ENCODE results near the gene SNTG2. TPM values are rescaled to one million over a fixed set of nuclear protein-coding genes. Genes with fewer than 3 reads are reported as not detected.

SNTG2 gene
- total RNA-seq, 4 donors from 2014 or later, result 3.3 to 7.4 (median 4.5) TPM

DNA sequence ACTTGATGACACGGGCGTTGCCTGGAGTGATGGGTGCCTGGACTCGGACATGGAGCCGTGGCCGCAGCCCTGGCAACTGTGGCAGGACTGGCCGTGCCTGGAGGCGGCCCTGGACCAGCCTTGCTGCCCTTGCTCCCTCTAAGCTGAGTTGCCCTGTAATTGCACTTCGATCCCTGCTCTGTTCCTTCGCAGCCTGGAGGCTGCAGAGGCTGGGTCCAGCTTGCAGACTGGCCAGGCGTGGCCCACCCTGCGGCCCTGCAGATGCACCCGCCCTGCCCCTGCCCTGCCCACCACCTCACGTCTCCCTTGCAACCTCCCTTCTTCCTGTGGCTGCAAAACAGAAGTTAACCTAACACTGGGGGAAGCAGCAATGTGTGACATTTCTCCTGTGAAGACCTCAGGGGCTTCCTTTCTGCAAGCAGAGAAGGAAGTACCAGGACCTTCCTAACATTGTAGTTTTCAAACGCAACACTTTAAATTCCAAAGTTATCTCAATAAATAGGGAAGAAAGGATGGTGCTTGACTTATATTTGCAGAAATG lies 288.0 kb downstream of the SNTG2 start:
- Histone ChIP-seq H3K9me3 (no peaks in the 10 kb centered on the region), H3K4me3 (no peak overlapping the region), H3K4me1 (no peaks in the 10 kb centered on the region), H3K27ac (replicated peaks in 1 of 4) (no peak overlapping the region), H3K36me3 (no peaks in the 10 kb centered on the region), H3K27me3 (peaks cover 0 to 15% (median 0%) of the 10 kb centered on the region in 4 donors)
- intact Hi-C loops (cut with DNase I), result no loop called here
- WGBS, result 87% methylated on average over 8 of the region's 14 CpGs
- TF ChIP-seq EP300 (IDR thresholded peaks at IDR 0.05) (no peak), POLR2AphosphoS5 (IDR thresholded peaks at IDR 0.05) (no peak), CTCF (IDR thresholded peaks at IDR 0.05) (no peak), POLR2A (IDR thresholded peaks at IDR 0.05; ENCODE audit: low read depth) (no peak)
- DNase-seq (ENCODE audit: extremely low spot score), result no peak

- Histone ChIP-seq H3K27ac (replicated peaks in 1 of 4) (no peak overlapping the region), H3K27me3 (peaks cover 0 to 35% (median 0%) of the 10 kb centered on the region in 4 donors), H3K9me3 (no peaks in the 10 kb centered on the region), H3K4me1 (no peaks in the 10 kb centered on the region), H3K36me3 (no peaks in the 10 kb centered on the region), H3K4me3 (no peak overlapping the region)
- no peak for TF ChIP-seq CTCF (IDR thresholded peaks at IDR 0.05)
- TF ChIP-seq POLR2AphosphoS5 (IDR thresholded peaks at IDR 0.05), result no peak
- no peak for DNase-seq (ENCODE audit: extremely low spot score)
- intact Hi-C loops (cut with DNase I), result no loop called here
- WGBS, result 89% methylated on average over 2 of the region's 2 CpGs
Observed at GRCh38 chr2:1245193-1245592, 294.5 kb downstream of the SNTG2 start.

DNA sequence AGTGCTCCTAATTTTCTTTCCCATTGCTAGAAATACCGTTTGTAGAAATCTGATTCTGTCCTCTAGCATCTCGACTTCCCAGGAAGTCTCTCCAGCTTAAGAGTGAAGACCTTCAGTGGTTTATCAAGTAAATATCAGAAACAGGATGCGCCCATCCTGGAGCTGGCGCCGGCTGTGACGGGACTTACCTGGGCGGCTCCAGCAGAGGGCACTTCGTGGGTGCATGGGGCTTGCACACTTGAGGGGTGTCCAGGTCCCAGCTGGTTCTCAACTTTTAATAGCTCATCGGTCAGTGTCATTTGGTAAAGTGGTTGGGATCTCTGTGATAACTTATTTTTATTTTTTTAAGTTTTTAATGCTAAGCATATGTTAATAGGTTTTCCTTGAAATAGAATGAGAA lies 295.6 kb downstream of the SNTG2 start:
- TF ChIP-seq POLR2AphosphoS5 (IDR thresholded peaks at IDR 0.05) (no peak), EP300 (IDR thresholded peaks at IDR 0.05) (no peak), CTCF (IDR thresholded peaks at IDR 0.05) (no peak), POLR2A (IDR thresholded peaks at IDR 0.05; ENCODE audit: low read depth) (no peak)
- Histone ChIP-seq H3K27ac (replicated peaks in 1 of 4) (no peak overlapping the region), H3K9me3 (no peaks in the 10 kb centered on the region), H3K4me3 (no peak overlapping the region), H3K27me3 (peaks cover 0 to 46% (median 0%) of the 10 kb centered on the region in 4 donors), H3K36me3 (no peaks in the 10 kb centered on the region), H3K4me1 (no peaks in the 10 kb centered on the region)
- intact Hi-C loops (cut with DNase I), result no loop called here
- DNase-seq (ENCODE audit: extremely low spot score), result no peak
- 85% methylated on average over 9 of the region's 9 CpGs for WGBS

DNA sequence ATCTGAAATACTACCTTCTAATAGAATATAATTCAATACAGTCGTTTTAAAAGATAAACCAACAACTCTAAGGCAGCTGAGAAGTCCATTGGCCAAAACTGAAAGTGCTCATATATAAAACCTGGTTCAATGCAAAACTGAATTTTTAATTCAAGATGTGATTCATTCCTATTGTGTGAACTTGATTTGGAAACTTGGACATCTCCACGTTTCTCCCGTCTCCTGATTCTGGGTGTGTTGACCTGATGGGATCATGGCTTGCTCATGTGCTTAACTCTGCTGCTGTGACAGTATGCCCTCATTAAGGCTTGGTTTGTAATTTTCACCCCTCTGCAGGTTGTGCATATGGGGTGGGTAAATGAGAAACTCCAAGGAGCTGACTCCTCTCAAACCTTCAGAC lies 296.3 kb downstream of the SNTG2 start:
- Histone ChIP-seq H3K36me3 (no peaks in the 10 kb centered on the region), H3K9me3 (no peaks in the 10 kb centered on the region), H3K27ac (replicated peaks in 1 of 4) (no peak overlapping the region), H3K27me3 (peaks cover 0 to 53% (median 0%) of the 10 kb centered on the region in 4 donors), H3K4me1 (no peaks in the 10 kb centered on the region), H3K4me3 (no peak overlapping the region)
- no peak for TF ChIP-seq CTCF (IDR thresholded peaks at IDR 0.05)
- no peak for TF ChIP-seq POLR2AphosphoS5 (IDR thresholded peaks at IDR 0.05)
- no peak for TF ChIP-seq EP300 (IDR thresholded peaks at IDR 0.05)
- TF ChIP-seq POLR2A (IDR thresholded peaks at IDR 0.05; ENCODE audit: low read depth), result no peak
- 42% methylated on average over 3 of the region's 3 CpGs for WGBS
- DNase-seq (ENCODE audit: extremely low spot score), result no peak
- intact Hi-C loops (cut with DNase I), result no loop called here

- no peaks in the 10 kb centered on the region for H3K9me3 ChIP-seq
- no peak for DNase-seq (ENCODE audit: extremely low spot score)
- no peak overlapping the region for H3K27ac ChIP-seq (replicated peaks in 1 of 4)
- intact Hi-C loops (cut with DNase I), result no loop called here
- H3K4me1 ChIP-seq, result no peaks in the 10 kb centered on the region
- TF ChIP-seq POLR2AphosphoS5 (IDR thresholded peaks at IDR 0.05) (no peak), EP300 (IDR thresholded peaks at IDR 0.05) (no peak), POLR2A (IDR thresholded peaks at IDR 0.05; ENCODE audit: low read depth) (no peak), CTCF (IDR thresholded peaks at IDR 0.05) (no peak)
- 80% methylated on average over 5 of the region's 5 CpGs for WGBS
- H3K27me3 ChIP-seq, result peaks cover 0 to 59% (median 0%) of the 10 kb centered on the region in 4 donors
- no peak overlapping the region for H3K4me3 ChIP-seq
- no peaks in the 10 kb centered on the region for H3K36me3 ChIP-seq
Observed at GRCh38 chr2:1248187-1248586, 297.5 kb downstream of the SNTG2 start.

Data from esophagus muscularis mucosa (tissue), 4 donors.